A549 (cell line): Measurements from ENCODE around the gene CTDSPL. TPM values are rescaled to one million over a fixed set of nuclear protein-coding genes. Genes with fewer than 3 reads are reported as not detected.

Source experiments
- ATAC-seq, 2 experiments: fragments of 200-7000 bp in 1 of 2; fragments of >200 bp in 1 of 2; cut with Nextera tagmentation in 1 of 2; cut with Tn5 transposase in 1 of 2; 3 replicates each; pipeline versions ENCODE4 v1.8.0 to v1.9.1; 2018 to 2020; ENCODE audit warnings: mild to moderate bottlenecking in 1 of 2, moderate library complexity in 1 of 2
- CTCF ChIA-PET: fragments of 300-600 bp; sonication (Branson Sonifier 250); formaldehyde crosslinking; extraction: SDS; loops from one replicate; lab custom pipeline; 2021; ENCODE audit warnings: antibody characterized with exemption, inconsistent platforms; lab: Yijun Ruan, JAX
- POLR2A ChIA-PET: fragments of 350-600 bp; formaldehyde crosslinking; extraction: SDS; loops from one replicate; lab custom pipeline; 2021; ENCODE audit warnings: antibody characterized with exemption, inconsistent platforms; lab: Yijun Ruan, JAX
- DNase-seq, 2 experiments: peaks; one replicate each; pipeline versions ENCODE4 v3.0.0 to v3.0.0-alpha.2; 2011 to 2016; ENCODE audit warnings: low read depth in 1 of 2, low spot score in 1 of 2
- FAIRE-seq: peaks from 2 replicates; lab custom pipeline; 2011; peaks lifted over from hg19 to GRCh38; lab: Jason Lieb, UNC
- H3K27ac ChIP-seq, 2 experiments: fragments of >200 bp; sonication (Bioruptor Twin); formaldehyde crosslinking; 3 replicates each; pipeline ENCODE4 v1.5.1; 2016 to 2017
- H3K4me1 ChIP-seq: fragments of >200 bp; sonication (Bioruptor Twin); formaldehyde crosslinking; 3 replicates; pipeline ENCODE4 v1.6.1; 2016
- H3K4me2 ChIP-seq: fragments of >200 bp; sonication (Bioruptor Twin); formaldehyde crosslinking; 3 replicates; pipeline ENCODE4 v1.6.1; 2016
- H3K4me3 ChIP-seq: fragments of >200 bp; sonication (Bioruptor Twin); formaldehyde crosslinking; 3 replicates; pipeline ENCODE4 v1.5.1; 2016
- H3K9me3 ChIP-seq: fragments of >200 bp; sonication (Bioruptor Twin); formaldehyde crosslinking; 3 replicates; pipeline ENCODE4 v1.6.1; 2016
- ATOH8 ChIP-seq: fragments of 250-450 bp; sonication (Bioruptor Pico); IDR thresholded peaks from 2 replicates; pipeline ENCODE4 v1.5.0; 2020; ENCODE audit warnings: low read depth, mild to moderate bottlenecking, moderate library complexity
- BHLHE40 ChIP-seq: IDR thresholded peaks from 2 replicates; pipeline ENCODE4 v1.6.1; 2012; ENCODE audit warnings: low read depth, low read length, inconsistent platforms
- CEBPB ChIP-seq, 2 experiments: fragments of >200 bp in 1 of 2; sonication (Bioruptor Twin) in 1 of 2; formaldehyde crosslinking in 1 of 2; IDR thresholded peaks; 2 replicates each; pipeline ENCODE4 v1.6.1; 2012 to 2016
- EHF ChIP-seq: fragments of 250-450 bp; sonication (Bioruptor Pico); IDR thresholded peaks from 2 replicates; pipeline ENCODE4 v1.5.0; 2020; ENCODE audit warnings: mild to moderate bottlenecking
- ELK1 ChIP-seq: fragments of 150-350 bp; IDR thresholded peaks from 2 replicates; pipeline ENCODE4 v1.6.1; 2014; ENCODE audit warnings: low read depth, mild to moderate bottlenecking, low read length
- FOSB ChIP-seq: fragments of 250-450 bp; sonication (Bioruptor Pico); IDR thresholded peaks from 2 replicates; pipeline ENCODE4 v1.5.0; 2020; ENCODE audit warnings: mild to moderate bottlenecking, moderate library complexity
- FOSL2 ChIP-seq, 2 experiments: fragments of 450-650 bp in 1 of 2; fragments of >200 bp in 1 of 2; sonication (Bioruptor Twin) in 1 of 2; formaldehyde crosslinking; IDR thresholded peaks; 2 replicates each; pipeline versions ENCODE4 v1.5.0 to v1.6.1; 2016 to 2020; ENCODE audit warnings: mild to moderate bottlenecking in 1 of 2, moderate library complexity in 1 of 2
- FOXS1 ChIP-seq: fragments of 250-450 bp; sonication (Bioruptor Pico); IDR thresholded peaks from 2 replicates; pipeline ENCODE4 v1.5.0; 2020; ENCODE audit warnings: mild to moderate bottlenecking, moderate library complexity
- HES2 ChIP-seq: fragments of >200 bp; sonication (Bioruptor Twin); formaldehyde crosslinking; IDR thresholded peaks from 2 replicates; pipeline ENCODE4 v1.6.1; 2016
- HOXA7 ChIP-seq: fragments of 250-450 bp; sonication (Bioruptor Pico); IDR thresholded peaks from 2 replicates; pipeline ENCODE4 v1.5.0; 2020; ENCODE audit warnings: mild to moderate bottlenecking, moderate library complexity
- HOXB13 ChIP-seq: fragments of 250-450 bp; sonication (Bioruptor Pico); IDR thresholded peaks from 2 replicates; pipeline ENCODE4 v1.5.0; 2020; ENCODE audit warnings: low read depth, mild to moderate bottlenecking, moderate library complexity
- HOXB5 ChIP-seq: fragments of 250-450 bp; sonication (Bioruptor Pico); IDR thresholded peaks from 2 replicates; pipeline ENCODE4 v1.5.0; 2020; ENCODE audit warnings: mild to moderate bottlenecking, moderate library complexity
- JUN ChIP-seq, 2 experiments: fragments of >200 bp; sonication (Bioruptor Twin); formaldehyde crosslinking; IDR thresholded peaks; 2 replicates in 1 of 2; 3 replicates in 1 of 2; pipeline ENCODE4 v1.6.1; 2016 to 2017
- JUNB ChIP-seq: fragments of >200 bp; sonication (Bioruptor Twin); formaldehyde crosslinking; IDR thresholded peaks from 2 replicates; pipeline ENCODE4 v1.6.1; 2016
- KDM5A ChIP-seq: fragments of 200-600 bp; sonication (generic); IDR thresholded peaks from 2 replicates; pipeline ENCODE4 v1.6.1; 2016; ENCODE audit warnings: antibody characterized with exemption, mild to moderate bottlenecking
- MYC ChIP-seq: IDR thresholded peaks from 2 replicates; pipeline ENCODE4 v1.6.1; 2012; ENCODE audit warnings: mild to moderate bottlenecking, inconsistent platforms, low read length, improper control_type of control experiment, borderline replicate concordance
- NPAS2 ChIP-seq: fragments of 250-450 bp; sonication (Bioruptor Pico); IDR thresholded peaks from 2 replicates; pipeline ENCODE4 v1.8.0; 2022; ENCODE audit warnings: mild to moderate bottlenecking, moderate library complexity, borderline replicate concordance
- NR3C1 ChIP-seq: fragments of >200 bp; sonication (Bioruptor Twin); formaldehyde crosslinking; IDR thresholded peaks from 3 replicates; pipeline ENCODE4 v1.6.1; 2017
- POLR2AphosphoS2 ChIP-seq: conservative IDR thresholded peaks from 2 replicates; pipeline ENCODE4 v1.6.1; 2012; ENCODE audit warnings: low read length, improper control_type of control experiment, inconsistent platforms
- RARB ChIP-seq: fragments of 250-450 bp; sonication (Bioruptor Pico); IDR thresholded peaks from 2 replicates; pipeline ENCODE4 v1.8.0; 2021; ENCODE audit warnings: mild to moderate bottlenecking, moderate library complexity
- RCOR1 ChIP-seq: fragments of 150-350 bp; IDR thresholded peaks from 2 replicates; pipeline ENCODE4 v1.6.1; 2014; ENCODE audit warnings: antibody characterized with exemption, low read length, low read depth
- REST ChIP-seq: fragments of 200-600 bp; sonication (generic); IDR thresholded peaks from 2 replicates; pipeline ENCODE4 v1.6.1; 2016; ENCODE audit warnings: antibody characterized with exemption, mild to moderate bottlenecking, moderate library complexity
- RFX5 ChIP-seq: fragments of 450-650 bp; IDR thresholded peaks from 2 replicates; pipeline ENCODE4 v1.7.1; 2014; ENCODE audit warnings: antibody characterized with exemption, mild to moderate bottlenecking, moderate library complexity
- RNF2 ChIP-seq: fragments of 200-600 bp; sonication (generic); IDR thresholded peaks from 2 replicates; pipeline ENCODE4 v1.6.1; 2016; ENCODE audit warnings: low read depth, mild to moderate bottlenecking, antibody characterized with exemption, moderate library complexity, borderline replicate concordance
- SMC3 ChIP-seq: fragments of >200 bp; sonication (Bioruptor Twin); formaldehyde crosslinking; IDR thresholded peaks from 3 replicates; pipeline ENCODE4 v1.6.1; 2018; ENCODE audit warnings: inconsistent platforms
- TFCP2L1 ChIP-seq: fragments of 250-450 bp; sonication (Bioruptor Pico); IDR thresholded peaks from 2 replicates; pipeline ENCODE4 v1.5.0; 2021; ENCODE audit warnings: mild to moderate bottlenecking
- ZC3H11A ChIP-seq: fragments of 450-650 bp; IDR thresholded peaks from 2 replicates; pipeline ENCODE4 v1.6.1; 2014; ENCODE audit warnings: antibody characterized with exemption, mild to moderate bottlenecking
- ZFP36 ChIP-seq: fragments of 450-650 bp; IDR thresholded peaks from 2 replicates; pipeline ENCODE4 v1.6.1; 2014; ENCODE audit warnings: borderline replicate concordance; ENCODE audit not compliant: partially characterized antibody
- ZNF302 ChIP-seq: fragments of 250-450 bp; sonication (Bioruptor Pico); IDR thresholded peaks from 2 replicates; pipeline ENCODE4 v1.9.0; 2021; ENCODE audit warnings: inconsistent platforms, mild to moderate bottlenecking, moderate library complexity
- ZSCAN20 ChIP-seq: fragments of 250-450 bp; sonication (Bioruptor Pico); IDR thresholded peaks from 2 replicates; pipeline ENCODE4 v1.8.0; 2022; ENCODE audit warnings: mild to moderate bottlenecking, moderate library complexity
- WGBS: methylation state at CpG from one replicate; pipeline ENCODE4 v1.1.6; 2017; ENCODE audit errors: missing lambda C conversion rate; 5-methylcytosine and 5-hydroxymethylcytosine counted together
- polyA plus RNA-seq, 4 experiments: library from polyadenylated mRNA; depleted of rRNA in 3 of 4; stranded (reverse); fragments of >200 nt; fragmentation: RNase III in 1 of 4; extraction: RNeasy Plus Mini Kit Qiagen cat#74134 plus additional on column Dnase treatment in 1 of 4; gene quantifications; 2 replicates in 3 of 4; 3 replicates in 1 of 4; pipeline ENCODE4 v1.2.3, GENCODE V29; 2011 to 2017

The CTDSPL gene
- polyA plus RNA-seq, 2 of the 4 experiments (the other 2 are of a cell fraction), result 9.9 to 35.1 TPM

- Histone ChIP-seq H3K27ac (no peak overlapping the region), H3K4me3 (no peak overlapping the region), H3K4me1 (no peaks in the 10 kb centered on the region), H3K4me2 (no peak overlapping the region), H3K9me3 (no peaks in the 10 kb centered on the region)
- TF ChIP-seq HES2 (no peak), HOXA7 (CRISPR knock-in tag) (no peak), HOXB5 (CRISPR knock-in tag) (no peak), FOSL2 (IDR thresholded peaks at IDR 0.05) (no peak), FOSL2 (CRISPR knock-in tag; IDR thresholded peaks at IDR 0.05) (no peak), POLR2AphosphoS2 (no peak), RNF2 (no peak), JUNB (no peak), ZNF302 (CRISPR knock-in tag) (no peak), RARB (CRISPR knock-in tag) (no peak), FOSB (CRISPR knock-in tag) (no peak), NR3C1 (no peak), ELK1 (no peak)
- no peak for FAIRE-seq
- CTCF ChIA-PET, result interaction anchor here (0.9 to 3.3 kb wide), 5 partner anchors 12 to 39 kb away, joined by 3 to 17 read pairs (median 3); no protein-coding TSS in a partner anchor
- POLR2A ChIA-PET, result no interaction called here
- 56% methylated on average over 2 of the region's 2 CpGs for WGBS
- DNase-seq, result no peak
- ATAC-seq, result no peak
These were observed 45.4 kb upstream of the CTDSPL start for GRCh38 chr3:37816271-37816670.

GRCh38 chr3:37819591-37819990 is 42.1 kb upstream of the CTDSPL start:
- H3K4me3 ChIP-seq, result no peak overlapping the region
- no peaks in the 10 kb centered on the region for H3K4me1 ChIP-seq
- 84% methylated on average over 3 of the region's 3 CpGs for WGBS
- DNase-seq (no peak), FAIRE-seq (no peak), ATAC-seq (no peak)
- H3K27ac ChIP-seq, result no peak overlapping the region
- H3K4me2 ChIP-seq, result no peak overlapping the region
- TF ChIP-seq RFX5 (no peak), RARB (CRISPR knock-in tag) (no peak), TFCP2L1 (no peak), KDM5A (no peak), MYC (no peak), BHLHE40 (no peak), RCOR1 (no peak), NPAS2 (no peak), ZFP36 (no peak), REST (no peak), JUN (IDR thresholded peaks at IDR 0.05) (no peak), FOXS1 (CRISPR knock-in tag) (no peak), ZSCAN20 (CRISPR knock-in tag) (no peak), SMC3 (no peak), EHF (no peak), ZC3H11A (no peak), FOSB (CRISPR knock-in tag) (no peak), CEBPB (IDR thresholded peaks at IDR 0.05) (no peak), ATOH8 (CRISPR knock-in tag) (no peak), HOXB13 (CRISPR knock-in tag) (no peak)
- no peaks in the 10 kb centered on the region for H3K9me3 ChIP-seq
- CTCF ChIA-PET, result interaction anchor here (1.0 kb wide), 1 partner anchor 19 kb away, joined by 3 read pairs; no protein-coding TSS in a partner anchor
- POLR2A ChIA-PET, result no interaction called here
